Fibroblast of upper back skin (primary cell): ENCODE data around the gene SRC.
A peak's percentile ranks its signal among the peaks of the same experiment; 100 is the strongest.

Source experiments
- DNase-seq: peaks from one replicate; pipeline ENCODE4 v3.0.0-alpha.2; 2013

SRC gene

GRCh38 chr20:37416100-37416847 lies 70.3 kb downstream of the SRC start:
- no peak for DNase-seq

DNA sequence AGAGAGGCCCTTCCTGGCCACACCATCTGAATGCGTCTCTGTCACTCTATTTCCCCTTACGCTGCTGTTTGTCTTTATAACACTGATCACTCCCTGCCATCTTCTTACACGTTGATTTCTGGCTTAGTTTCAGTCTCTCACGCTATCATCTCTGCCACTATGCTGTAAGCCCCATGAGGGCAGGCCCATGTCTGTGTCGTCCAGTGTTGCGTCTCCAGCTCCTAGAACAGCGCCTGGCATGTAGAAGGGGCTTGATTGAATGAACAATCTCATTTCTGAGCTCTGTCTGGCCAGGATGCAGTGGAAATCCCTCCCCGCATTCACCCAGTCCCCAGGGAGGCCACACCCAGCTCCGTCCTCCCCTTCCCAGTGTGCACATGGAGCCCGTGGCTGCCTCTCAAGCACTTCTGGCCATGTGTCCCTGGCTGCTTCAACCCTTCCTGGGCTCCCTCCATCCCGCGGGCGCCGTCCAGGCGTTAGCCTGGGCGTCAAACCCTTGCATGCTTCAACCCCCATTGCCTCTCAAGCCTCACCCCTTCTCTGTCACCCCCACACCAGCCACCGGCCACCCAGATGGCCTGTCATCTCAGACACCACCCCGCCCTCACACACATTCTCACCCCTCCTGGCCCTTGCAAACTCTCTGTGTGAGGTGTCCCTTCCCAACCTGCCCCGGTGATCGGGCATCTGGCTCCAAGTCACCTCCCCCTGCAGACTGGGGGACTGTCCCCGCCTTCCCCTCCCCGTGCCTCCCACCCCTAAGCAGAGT lies 71.1 kb downstream of the SRC start:
- no peak for DNase-seq

DNA sequence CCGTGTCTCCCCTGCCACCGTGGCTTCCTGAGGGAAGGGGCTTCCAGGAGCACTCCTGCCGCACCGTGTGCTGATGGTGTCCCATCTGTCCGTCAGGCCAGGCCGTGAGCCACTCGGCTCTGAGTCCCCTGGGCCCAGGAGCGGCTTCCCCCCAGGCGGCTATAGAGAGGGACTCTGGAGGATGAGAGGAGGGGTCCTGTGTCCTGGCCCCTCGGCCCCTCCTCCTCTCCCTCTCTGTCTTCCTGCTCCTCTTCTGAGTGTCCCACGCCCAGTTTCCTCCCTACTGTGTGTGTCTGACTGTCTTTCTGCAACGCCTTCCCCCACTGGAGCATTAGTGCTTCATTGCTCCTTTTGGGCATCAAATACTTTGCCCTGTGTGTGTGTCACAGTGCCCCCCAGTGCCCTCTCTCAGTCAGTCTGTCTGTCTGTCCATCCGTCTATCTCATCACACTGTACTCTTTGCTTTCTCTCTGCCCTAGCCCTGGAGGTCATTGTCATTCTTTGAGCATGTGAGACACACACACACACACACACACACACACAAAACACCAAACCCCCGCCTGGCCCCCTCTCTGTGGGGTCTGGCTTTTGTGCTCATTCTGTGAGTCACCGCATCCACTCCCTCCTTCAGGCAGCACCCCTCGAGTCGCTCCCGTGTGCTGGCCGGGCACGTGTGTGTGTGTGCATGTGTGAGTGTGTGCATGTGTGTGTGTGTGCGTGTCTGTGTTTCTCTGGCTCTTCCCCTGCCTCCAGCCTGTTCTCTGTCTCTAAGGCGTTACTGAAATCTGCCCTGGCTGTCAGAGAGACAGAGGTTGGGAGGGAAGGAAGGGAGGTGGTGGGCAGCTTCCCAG lies 71.9 kb downstream of the SRC start:
- DNase-seq: peak; percentile 50

- DNase-seq: no peak
Measured at GRCh38 chr20:37418591-37419109, 72.7 kb downstream of the SRC start.

GRCh38 chr20:37419307-37419706 lies 73.4 kb downstream of the SRC start:
- DNase-seq: no peak

DNA sequence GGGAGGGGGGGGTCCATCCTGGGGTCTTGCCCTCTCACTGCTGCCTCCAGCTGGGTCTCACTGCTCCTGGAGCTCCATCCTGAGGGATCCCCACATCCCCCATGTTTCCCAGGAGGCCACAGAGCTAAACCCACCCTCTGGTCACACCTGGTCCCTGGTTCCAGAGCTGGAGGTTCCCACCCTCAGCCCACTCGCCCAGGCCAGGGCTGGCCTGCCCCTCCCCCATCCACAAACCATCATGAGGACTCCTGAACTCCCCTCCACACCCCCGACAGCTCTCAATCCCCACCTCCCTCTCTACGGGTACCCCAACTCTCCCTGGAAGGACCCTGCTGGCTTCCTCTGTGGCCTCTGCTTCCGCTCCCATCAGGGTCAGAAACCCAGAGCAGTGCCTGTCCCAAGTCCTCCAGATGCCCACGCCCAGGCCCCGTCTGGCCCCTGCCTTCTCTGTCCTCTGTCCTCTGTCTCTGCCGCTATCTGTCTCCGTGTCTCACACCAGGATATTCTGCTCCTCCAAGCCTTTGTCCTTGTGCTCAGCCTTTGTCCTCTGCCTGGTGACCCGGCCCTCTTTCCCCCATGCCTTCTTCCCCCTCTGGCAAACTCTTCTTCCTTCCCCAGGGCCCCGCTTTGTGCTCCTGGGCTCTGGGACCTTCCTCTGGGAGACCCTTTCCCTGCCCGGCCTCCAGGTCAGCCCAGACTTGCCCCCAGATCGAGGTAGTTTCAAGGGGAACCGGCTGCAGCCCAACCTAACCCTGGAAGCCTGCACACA lies 74.0 kb downstream of the SRC start:
- DNase-seq: no peak

DNA sequence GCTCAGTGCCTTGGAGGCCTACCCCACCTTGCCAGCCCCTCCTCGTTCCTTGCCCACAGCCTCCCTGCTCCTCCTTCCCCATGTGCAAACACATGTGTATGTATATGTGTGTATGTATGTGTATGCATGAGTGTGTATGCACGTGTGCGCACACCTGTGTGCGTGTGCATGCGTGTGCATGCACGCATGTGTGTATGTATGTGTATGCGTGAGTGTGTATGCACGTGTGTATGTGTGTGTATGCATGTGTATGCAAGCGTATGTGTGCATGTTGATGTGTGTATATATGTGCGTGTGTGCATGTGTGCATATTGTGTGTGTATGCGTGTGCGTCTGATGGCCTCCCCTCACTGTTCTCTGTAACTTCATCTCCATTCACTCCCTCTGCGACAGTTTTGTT lies 74.7 kb downstream of the SRC start:
- DNase-seq: no peak

GRCh38 chr20:37421060-37421905 lies 75.3 kb downstream of the SRC start:
- DNase-seq: no peak

- peak; percentile 34 for DNase-seq
Measured at GRCh38 chr20:37421988-37422387, 76.0 kb downstream of the SRC start.

DNA sequence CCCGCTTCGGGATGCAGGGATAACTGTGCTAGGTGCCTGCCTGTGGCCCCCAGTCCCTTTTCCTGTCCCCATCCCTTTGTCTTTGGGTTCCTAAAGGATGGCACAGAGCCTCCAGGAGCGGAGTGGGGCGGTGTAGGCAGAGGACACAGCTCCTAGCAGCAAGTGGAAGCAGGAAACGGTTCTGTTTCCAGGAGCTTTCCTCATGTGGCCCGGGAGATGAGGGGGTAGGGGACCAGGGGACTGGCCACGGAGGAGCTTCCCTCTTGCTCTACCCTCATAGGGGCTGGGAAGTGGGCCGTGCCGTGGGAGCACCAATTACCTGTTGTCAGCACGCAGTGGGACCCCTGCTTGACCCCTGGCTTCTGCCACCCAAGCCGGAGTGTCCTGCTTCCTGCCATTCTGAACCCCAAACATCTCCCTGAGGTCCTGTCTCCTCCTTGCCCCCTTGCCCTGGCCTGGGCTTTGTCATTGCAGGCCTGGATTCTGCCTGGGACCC lies 76.9 kb downstream of the SRC start:
- no peak for DNase-seq

- no peak for DNase-seq
Measured at GRCh38 chr20:37423545-37423944, 77.6 kb downstream of the SRC start.

DNA sequence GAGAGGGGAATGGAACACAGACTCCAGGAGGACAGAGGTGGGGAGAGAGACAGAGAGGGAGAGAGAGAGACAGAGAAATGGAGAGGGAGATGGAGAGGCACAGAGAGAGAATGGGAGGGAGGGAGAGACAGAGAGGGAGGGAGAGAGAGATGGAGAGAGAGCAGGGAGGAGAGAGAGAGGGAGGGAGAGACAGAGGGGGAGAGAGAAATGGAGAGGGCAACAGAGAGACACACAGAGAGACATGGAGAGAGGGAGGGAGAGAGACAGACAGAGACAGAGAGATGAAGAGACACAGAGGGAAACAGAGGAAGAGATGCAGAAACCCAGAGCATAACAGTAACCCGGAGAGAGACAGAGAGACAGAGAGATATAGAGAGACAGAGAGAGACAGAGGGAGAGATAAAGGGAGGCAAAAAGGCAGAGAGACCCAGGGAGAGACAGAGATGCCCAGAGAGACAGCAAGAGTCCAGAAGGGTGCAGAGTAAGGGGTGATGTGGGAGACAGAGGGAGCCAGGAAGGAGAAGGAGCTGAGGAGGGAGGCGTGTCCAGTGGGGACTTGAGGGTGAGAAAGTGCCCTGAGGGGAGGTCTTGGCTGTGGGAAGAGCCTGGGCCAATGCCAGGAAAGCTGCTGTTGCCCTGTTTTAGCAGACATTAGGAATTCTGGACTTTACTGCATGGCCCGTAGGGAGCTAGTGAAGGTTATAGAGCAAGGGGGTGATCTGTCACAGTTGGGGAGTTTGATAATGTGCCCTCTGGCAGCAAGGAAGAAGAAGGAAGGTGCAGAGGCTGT lies 78.3 kb downstream of the SRC start:
- DNase-seq: no peak

DNA sequence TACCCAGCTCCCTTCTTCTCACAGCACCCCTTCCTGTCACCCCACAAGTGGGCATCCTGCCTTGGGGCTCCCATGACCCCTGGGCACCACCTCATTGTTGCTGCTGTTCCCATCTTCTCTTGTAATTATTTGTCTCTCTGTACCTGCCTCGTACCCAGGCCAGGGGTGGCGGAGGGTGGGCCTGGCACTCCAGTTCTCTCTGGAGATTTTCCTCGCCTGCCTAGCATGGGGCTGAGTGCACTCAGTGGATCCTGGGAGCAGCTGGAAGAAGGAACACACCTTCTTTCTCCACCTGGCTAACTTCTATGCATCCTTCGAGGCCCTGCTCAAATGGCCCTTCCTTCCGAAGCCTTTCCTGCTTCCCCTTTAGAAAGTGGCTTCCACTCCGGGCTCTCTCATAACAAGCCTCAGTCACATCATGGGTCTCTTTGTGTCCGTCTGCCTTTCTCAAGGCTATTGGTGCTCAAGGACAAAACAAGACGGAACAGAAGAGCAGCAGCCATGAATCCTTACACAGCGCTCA lies 79.2 kb downstream of the SRC start:
- no peak for DNase-seq

DNA sequence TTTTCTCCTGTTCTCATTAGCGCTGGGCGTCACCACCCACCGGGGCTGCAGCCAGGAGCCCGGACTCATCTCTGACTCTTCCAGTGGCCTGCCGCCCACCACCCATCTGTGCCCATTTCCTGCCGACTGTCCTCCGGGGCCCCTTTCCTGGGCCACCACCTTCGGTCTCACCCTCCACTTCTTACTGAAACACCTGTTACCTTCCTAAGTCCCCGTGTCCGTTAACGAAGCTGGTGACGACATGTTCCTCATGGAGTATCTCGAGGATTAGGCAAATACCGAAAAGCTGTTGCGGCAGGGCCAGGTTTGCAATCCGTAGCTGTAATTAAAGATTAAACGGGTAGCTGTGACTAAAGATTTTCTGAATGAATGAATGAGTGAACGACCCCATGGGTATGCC lies 80.2 kb downstream of the SRC start:
- no peak for DNase-seq

GRCh38 chr20:37426978-37427377 lies 81.0 kb downstream of the SRC start:
- no peak for DNase-seq

GRCh38 chr20:37430044-37430443 lies 84.1 kb downstream of the SRC start:
- DNase-seq: no peak

DNA sequence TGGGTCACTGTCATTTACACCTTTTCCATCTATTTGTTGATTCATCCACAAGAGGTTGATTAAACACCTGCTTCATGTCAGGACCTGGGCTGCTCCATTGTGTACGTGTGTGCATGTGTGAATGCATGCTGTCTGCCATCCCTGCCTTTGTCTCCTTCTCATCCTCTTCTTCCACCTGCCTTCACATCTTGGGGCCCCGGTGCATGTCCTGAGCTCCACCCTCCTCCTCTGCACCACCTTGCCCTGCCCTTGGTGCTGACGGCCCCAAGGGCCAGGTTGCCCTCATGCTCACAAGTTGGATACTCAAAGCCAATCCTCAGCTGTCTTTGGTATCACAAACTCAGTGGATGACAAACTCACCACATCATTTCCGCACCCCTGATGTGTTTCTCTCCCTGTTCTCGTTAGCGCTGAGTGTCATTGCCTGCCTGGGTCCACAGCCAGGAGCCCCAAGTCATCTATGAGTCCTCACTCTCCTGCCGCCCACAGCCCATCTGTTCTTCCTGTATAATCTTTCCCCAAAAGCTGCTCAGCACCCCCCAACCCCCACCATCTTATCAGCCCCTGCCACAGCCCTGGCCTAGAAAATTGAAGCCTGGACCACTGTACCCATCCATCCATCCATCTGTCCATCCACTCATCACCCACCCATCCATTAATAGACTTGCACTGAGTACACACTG lies 85.0 kb downstream of the SRC start:
- DNase-seq: no peak

- no peak for DNase-seq
Measured at GRCh38 chr20:37431786-37432185, 85.8 kb downstream of the SRC start.

- no peak for DNase-seq
Measured at GRCh38 chr20:37432606-37433005, 86.7 kb downstream of the SRC start.

GRCh38 chr20:37435607-37436006 lies 89.7 kb downstream of the SRC start:
- DNase-seq: no peak
